Ascending aorta (tissue), 2 donors: ENCODE data around the gene MARK4. TPM values are rescaled to one million over a fixed set of nuclear protein-coding genes. Genes with fewer than 3 reads are reported as not detected.
"Not testable (repeated sequence)": the region's sequence is repeated elsewhere in the genome, so short reads cannot be mapped to it uniquely, and the experiment has no call there.

Source experiments
- DNase-seq, 2 donors: peaks; one replicate each; pipeline ENCODE4 v3.0.0-alpha.2; 2019; ENCODE audit warnings: low spot score in 2 of 2
- H3K27ac ChIP-seq, 2 donors: fragments of 200-600 bp; sonication (generic); one replicate each; pipeline ENCODE4 v1.5.1; 2016 to 2017; ENCODE audit warnings: mild to moderate bottlenecking in 1 of 2
- H3K27me3 ChIP-seq: fragments of 200-600 bp; sonication (generic); one replicate; pipeline ENCODE4 v1.5.1; 2017
- H3K36me3 ChIP-seq, 2 donors: fragments of 200-600 bp; sonication (generic); one replicate each; pipeline ENCODE4 v1.5.1; 2016
- H3K4me1 ChIP-seq, 2 donors: fragments of 200-600 bp; sonication (generic); one replicate each; pipeline ENCODE4 v1.5.1; 2016 to 2017; ENCODE audit warnings: mild to moderate bottlenecking in 1 of 2
- H3K4me3 ChIP-seq, 2 donors: fragments of 200-600 bp; sonication (generic); one replicate each; pipeline ENCODE4 v1.5.1; 2016 to 2017; ENCODE audit warnings: mild to moderate bottlenecking in 1 of 2
- H3K9me3 ChIP-seq, 2 donors: fragments of 200-600 bp; sonication (generic); one replicate each; pipeline ENCODE4 v1.5.1; 2016
- CTCF ChIP-seq, 3 experiments: fragments of 200-600 bp in 2 of 3; fragments of 450-650 bp in 1 of 3; sonication (generic) in 2 of 3; IDR thresholded peaks; one replicate each; pipeline ENCODE4 v1.5.1; 2016 to 2019; ENCODE audit warnings: antibody characterized with exemption in 3 of 3, mild to moderate bottlenecking in 1 of 3, moderate library complexity in 1 of 3
- intact Hi-C: fragments of 100-400 bp; cut with DNase I; formaldehyde crosslinking; loops from one replicate; pipeline ENCODE4 v1.15.1; 2023
- total RNA-seq: library from RNA; depleted of rRNA; stranded (reverse); fragments of >200 nt; gene quantifications from one replicate; pipeline ENCODE4 v1.1.0, GENCODE V29; 2016

Gene MARK4
- total RNA-seq, 1 donor from 2014 or later: 22.8 TPM

- intact Hi-C loops: no loop called here
- H3K27me3 ChIP-seq: peaks cover 7% of the 10 kb centered on the region
- H3K36me3 ChIP-seq: no peaks in the 10 kb centered on the region
- no peaks in the 10 kb centered on the region for H3K4me1 ChIP-seq
- DNase-seq: no peak
- no peaks in the 10 kb centered on the region for H3K9me3 ChIP-seq
- TF ChIP-seq CTCF (IDR thresholded peaks at IDR 0.05): no peak
- H3K4me3 ChIP-seq: no peak overlapping the region
- H3K27ac ChIP-seq: no peak overlapping the region
These were observed 32.6 kb upstream of the MARK4 start for GRCh38 chr19:45218426-45218825.

GRCh38 chr19:45218911-45219743, 31.9 kb upstream of the MARK4 start:
- TF ChIP-seq CTCF (IDR thresholded peaks at IDR 0.05): no peak
- no peak for DNase-seq
- Histone ChIP-seq H3K27ac (no peak overlapping the region), H3K27me3 (peaks cover 7% of the 10 kb centered on the region), H3K36me3 (no peaks in the 10 kb centered on the region), H3K4me3 (no peak overlapping the region), H3K9me3 (no peaks in the 10 kb centered on the region), H3K4me1 (no peaks in the 10 kb centered on the region)
- intact Hi-C loops: no loop called here

GRCh38 chr19:45222724-45223123, 28.3 kb upstream of the MARK4 start:
- no peaks in the 10 kb centered on the region for H3K4me1 ChIP-seq
- intact Hi-C loops: no loop called here
- DNase-seq: no peak

GRCh38 chr19:45223879-45224278, 27.2 kb upstream of the MARK4 start:
- H3K27me3 ChIP-seq: no peaks in the 10 kb centered on the region
- H3K36me3 ChIP-seq: no peaks in the 10 kb centered on the region
- intact Hi-C loops: no loop called here
- no peak for DNase-seq
- no peaks in the 10 kb centered on the region for H3K9me3 ChIP-seq
- no peak for TF ChIP-seq CTCF (IDR thresholded peaks at IDR 0.05)
- H3K4me3 ChIP-seq: no peak overlapping the region
- no peaks in the 10 kb centered on the region for H3K4me1 ChIP-seq
- no peak overlapping the region for H3K27ac ChIP-seq

More at GRCh38 chr19:45222724-45223123, 28.3 kb upstream of the MARK4 start:
- H3K4me3 ChIP-seq: no peak overlapping the region
- peaks cover 4% of the 10 kb centered on the region for H3K27me3 ChIP-seq
- TF ChIP-seq CTCF (IDR thresholded peaks at IDR 0.05): no peak
- H3K9me3 ChIP-seq: no peaks in the 10 kb centered on the region
- H3K27ac ChIP-seq: no peak overlapping the region
- H3K36me3 ChIP-seq: no peaks in the 10 kb centered on the region

GRCh38 chr19:45224645-45225044, 26.4 kb upstream of the MARK4 start:
- intact Hi-C loops: no loop called here
- no peaks in the 10 kb centered on the region for H3K9me3 ChIP-seq
- no peak overlapping the region for H3K4me3 ChIP-seq
- H3K36me3 ChIP-seq: no peaks in the 10 kb centered on the region
- no peaks in the 10 kb centered on the region for H3K27me3 ChIP-seq
- no peak overlapping the region for H3K27ac ChIP-seq
- no peak for DNase-seq
- no peaks in the 10 kb centered on the region for H3K4me1 ChIP-seq
- no peak for TF ChIP-seq CTCF (IDR thresholded peaks at IDR 0.05)

GRCh38 chr19:45229056-45229455, 22.0 kb upstream of the MARK4 start:
- H3K9me3 ChIP-seq, intact Hi-C loops, H3K27me3 ChIP-seq, DNase-seq, H3K4me1 ChIP-seq, H3K36me3 ChIP-seq, H3K27ac ChIP-seq, H3K4me3 ChIP-seq: not testable (repeated sequence)
